ENCODE data around the gene TNK2.
A peak's percentile ranks its signal among the peaks of the same experiment; 100 is the strongest.
"Not testable (repeated sequence)": the region's sequence is repeated elsewhere in the genome, so short reads cannot be mapped to it uniquely, and the experiment has no call there.

TNK2 gene

DNA sequence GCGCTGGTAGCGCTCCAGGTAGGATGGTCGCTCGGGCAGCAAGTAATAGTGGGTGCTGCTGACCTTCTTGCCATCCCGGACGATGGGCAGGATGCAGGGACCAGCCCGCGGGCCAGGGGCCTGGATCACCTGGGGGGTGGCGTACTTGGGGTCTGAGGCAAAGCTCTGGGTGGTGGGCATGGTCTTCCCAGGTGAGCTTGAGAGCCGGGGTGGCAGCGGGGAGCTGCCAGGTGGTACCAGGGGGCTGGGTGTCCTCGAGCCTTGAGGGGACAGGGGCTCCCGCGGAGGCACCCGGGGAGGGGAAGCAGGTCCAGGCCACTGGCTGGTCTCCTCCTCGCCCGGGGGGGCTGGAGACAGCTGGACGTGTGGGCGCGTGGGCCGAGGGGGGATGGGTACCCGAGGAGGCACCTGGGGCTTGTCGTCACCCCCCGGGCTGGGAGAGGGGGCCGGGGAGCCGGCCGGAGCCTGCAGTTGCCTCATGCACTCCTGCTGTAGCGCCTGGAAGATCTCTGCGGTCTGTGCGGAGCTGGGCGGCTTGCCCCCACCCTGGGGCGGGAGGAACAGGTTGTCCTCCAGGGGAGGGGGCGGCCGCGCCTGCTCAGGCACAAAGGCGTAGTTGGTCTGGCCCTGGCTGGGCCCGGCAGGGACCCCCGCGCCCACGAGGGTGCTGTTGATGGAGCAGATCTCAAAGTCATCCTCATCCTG, 40.6 kb downstream of the TNK2 start:
- no peak for DNase-seq

DNA sequence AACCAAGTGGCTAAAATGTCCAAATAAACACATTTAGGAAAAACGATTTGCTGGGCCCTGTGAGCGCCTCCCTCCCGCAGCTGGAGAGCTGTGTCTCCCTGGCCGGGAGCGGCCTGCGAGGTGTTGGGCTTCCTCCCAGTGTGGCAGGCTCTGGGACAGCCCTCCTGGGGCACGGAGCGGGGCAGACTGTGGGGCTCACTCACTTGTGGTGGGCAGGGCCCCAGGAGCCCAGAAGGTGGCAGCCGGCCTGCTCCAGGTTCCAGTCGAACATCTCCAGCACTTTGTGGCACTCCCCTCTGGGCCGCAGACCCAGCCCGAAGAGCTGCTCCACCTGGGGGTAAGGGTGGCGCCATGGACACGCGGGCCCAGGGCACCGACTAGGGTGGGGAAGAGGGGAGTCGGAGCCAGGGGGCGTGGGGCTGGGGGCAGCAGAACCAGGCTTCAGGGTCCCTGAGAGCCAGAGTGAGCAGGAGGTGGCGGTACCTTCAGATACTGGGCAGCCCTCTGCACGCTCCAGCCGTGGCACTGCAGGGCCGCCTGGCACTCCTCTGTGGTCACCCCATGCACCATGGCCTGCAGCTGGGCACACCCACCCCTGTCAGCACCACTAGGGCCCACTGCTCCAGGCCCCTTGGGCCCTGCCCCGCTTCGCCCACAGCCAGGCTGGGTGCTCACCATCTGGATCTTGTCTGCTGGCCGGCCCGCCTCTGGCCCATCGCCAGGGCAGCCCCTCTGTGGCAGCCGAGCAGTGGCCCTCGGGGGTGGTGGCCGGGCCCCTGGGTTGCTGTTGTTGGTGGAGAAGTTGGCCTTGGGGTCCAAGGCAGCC, 41.5 kb downstream of the TNK2 start:
- no peak for DNase-seq

DNA sequence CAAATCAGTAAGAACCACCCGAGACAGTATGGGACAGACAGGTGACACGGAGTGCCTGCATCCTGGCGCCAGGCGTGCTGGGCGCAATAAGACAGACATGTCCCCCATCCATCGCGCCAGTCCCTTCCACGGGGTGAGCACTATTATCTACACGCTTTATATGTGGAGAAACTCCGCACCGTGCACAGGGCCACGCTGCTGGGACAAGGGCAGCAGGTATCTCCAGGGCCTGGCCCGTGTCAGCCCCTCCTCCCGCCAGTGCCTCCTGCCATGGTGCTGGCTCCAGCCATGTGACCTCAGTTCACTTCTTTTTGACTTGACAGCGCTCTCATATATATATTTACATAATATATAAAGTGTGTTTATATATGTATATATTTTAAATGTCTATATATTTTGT, 42.6 kb downstream of the TNK2 start:
- DNase-seq, result no peak

DNA sequence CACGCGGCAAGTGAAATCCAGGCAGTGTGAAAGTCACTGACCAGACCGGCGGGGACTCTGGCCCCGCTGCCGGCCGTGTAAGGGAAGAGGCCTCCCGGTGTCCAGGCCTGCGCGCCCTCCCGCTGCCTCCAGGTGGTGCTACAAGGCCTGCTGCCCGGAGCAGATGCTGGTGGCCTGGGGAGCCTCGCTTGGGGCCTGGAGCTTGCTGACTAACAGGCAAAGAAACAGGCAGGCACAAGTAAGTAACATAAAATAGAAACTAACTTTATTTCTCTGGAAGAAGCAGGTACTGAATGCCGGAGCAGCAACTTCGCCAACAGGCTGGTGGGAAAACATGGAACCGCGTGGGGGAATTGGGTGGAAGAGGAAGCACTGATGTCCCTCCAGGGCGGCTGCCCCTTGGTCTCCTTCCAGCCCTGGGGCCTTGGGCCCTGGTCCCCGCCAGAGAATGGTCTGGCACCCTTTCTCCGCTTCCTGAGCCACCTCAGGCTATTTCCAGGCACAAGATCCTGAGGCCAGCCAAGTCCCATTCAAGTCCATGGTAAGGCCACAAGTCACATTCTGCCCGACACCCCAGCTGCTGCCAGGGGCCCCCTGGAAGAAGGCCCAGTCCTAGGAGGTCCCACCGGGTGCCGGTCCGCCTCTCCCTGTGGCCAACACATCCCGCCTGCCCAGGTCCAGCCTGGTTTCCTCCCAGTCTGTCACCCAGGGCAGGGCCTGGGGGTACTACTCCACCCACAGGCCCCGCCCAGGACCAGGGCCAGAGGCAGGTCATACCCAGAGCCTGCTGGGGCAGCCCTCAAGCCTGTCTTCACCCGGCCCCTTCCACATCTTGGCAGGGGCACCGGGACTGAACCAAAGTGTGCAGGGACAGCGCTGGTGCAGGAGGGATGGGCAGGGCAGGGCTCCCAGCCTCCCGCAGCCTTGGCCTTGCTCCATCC, 45.0 kb downstream of the TNK2 start:
- DNase-seq, result peak; percentile 89

DNA sequence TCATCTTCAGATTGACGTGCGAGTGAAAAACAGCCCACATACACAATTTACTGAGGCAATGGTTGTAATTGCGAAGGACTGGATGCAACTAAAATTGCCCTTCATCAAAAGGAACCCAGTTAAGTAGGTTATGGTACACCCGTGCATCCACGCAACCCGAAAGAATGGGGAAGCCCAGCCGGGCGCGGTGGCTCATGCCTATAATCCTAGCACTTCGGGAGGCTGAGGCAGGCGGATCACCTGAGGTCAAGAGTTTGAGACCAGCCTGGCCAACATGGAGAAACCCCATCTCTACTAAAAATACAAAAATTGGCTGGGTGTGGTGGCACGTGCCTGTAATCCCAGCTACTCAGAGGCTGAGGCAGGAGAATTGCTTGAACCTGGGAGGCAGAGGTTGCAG, 46.0 kb downstream of the TNK2 start:
- not testable (repeated sequence) for DNase-seq

DNA sequence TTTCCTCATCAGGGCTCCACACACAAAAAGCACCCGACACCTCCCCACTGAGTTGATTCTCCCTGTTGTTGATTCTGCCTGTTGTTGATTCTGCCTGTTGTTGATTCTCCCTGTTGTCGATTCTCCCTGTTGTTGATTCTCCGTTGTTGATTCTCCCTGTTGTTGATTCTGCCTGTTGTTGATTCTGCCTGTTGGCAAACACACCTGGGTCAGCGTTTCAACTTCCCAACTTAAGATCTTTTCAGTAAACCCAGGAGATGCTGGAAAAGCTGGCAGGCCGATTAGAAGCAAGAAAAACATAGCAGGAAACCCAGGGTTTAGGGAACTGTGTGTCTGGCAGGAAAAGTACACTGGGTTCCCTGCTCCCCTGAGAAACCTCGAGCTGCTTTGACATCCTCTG, 47.9 kb downstream of the TNK2 start:
- no peak for DNase-seq

DNA sequence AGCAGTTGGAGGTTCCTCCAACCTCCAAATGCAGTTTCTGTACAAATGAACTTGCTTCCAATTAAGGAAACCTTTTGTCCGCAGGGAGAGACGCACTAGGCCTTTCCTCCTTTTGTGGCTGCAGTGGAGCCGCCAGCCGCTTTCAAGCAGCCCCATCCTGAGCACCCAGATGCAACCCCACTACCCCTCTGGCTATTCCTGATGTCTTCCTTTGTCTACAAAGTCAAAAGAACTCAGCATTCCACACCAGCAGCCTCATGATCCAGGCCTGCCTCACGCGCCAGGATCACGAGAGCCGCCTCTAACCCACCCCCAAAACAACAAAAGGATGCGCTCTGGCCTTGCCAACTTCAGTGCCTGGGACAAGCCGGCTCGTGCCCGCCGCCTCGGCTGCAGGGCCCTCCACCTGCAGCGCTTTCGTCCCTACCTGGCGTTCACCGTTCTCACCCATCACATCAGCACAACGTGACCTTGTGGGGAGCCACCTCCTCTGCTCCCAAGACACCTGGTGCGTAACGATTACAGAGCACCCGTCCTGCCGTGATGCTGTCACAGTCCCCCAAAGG, 48.4 kb downstream of the TNK2 start:
- peak; percentile 20 for DNase-seq

DNA sequence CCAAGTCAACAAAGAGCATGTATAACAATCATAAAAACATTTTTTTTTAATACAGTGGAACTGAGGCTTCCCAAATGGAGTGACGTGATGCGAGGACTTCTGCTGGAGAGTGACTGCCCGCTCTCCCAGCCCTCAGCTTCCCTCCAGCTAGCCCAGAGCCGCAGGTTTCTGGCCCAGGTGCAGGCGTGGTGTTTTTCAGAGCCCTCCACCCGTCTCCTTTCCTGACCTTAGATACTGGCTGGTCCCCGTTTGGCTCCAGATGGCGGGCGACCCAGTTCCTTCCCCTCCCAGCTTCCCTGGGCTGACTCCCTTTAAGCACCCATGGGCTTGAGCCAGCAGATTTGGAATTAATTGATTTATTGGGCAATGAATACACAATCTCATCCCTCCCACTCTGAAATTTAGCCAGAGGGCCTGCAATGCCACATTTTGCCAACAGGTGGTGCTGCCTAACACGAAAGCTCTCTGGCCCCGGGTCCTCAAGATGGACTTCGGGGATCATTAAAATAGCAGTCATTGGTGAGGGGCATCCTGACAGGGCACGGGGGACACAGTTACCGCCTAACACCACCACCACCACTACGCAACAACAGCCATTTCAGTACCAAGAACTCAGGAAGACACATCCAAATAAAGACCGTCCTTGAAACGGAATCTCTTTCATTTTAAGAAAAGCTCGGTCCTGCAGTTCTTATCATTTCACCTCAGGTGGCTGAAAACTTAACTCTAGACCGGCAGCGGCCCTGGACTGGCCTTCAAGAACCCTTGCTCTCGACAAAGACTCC, 49.1 kb downstream of the TNK2 start:
- peak; percentile 90 for DNase-seq

DNA sequence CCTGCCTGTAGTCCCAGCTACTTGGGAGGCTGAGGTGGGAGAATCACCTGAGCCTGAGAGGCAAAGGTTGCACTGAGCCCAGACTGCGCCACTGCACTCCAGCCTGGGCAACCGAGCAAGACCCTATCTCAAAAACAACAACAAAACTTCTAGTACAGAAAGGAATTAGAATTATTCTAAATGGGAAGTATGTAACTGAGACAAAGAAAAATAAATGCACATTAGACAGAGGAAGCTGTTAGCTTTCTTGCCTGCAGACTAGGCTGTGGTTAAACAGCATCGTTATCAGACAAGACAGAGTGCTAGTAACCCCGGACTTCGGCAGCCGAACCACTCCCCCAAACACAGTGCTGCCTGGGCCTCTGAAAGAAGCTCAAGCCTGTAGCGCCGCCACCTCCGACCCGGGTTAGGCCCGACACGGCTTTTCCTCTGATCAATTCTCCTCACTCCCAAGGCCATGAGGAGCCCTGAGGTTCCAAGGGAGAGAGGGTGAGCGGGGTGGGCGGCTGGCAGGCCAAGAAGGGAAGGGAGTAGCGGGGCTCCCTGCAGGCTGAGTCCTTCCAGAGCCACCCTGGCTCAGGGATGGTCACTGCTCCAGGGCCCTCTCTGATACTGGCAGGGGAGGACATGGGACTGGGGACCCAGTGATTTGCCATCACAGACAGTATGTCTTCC, 51.8 kb downstream of the TNK2 start:
- no peak for DNase-seq

DNA sequence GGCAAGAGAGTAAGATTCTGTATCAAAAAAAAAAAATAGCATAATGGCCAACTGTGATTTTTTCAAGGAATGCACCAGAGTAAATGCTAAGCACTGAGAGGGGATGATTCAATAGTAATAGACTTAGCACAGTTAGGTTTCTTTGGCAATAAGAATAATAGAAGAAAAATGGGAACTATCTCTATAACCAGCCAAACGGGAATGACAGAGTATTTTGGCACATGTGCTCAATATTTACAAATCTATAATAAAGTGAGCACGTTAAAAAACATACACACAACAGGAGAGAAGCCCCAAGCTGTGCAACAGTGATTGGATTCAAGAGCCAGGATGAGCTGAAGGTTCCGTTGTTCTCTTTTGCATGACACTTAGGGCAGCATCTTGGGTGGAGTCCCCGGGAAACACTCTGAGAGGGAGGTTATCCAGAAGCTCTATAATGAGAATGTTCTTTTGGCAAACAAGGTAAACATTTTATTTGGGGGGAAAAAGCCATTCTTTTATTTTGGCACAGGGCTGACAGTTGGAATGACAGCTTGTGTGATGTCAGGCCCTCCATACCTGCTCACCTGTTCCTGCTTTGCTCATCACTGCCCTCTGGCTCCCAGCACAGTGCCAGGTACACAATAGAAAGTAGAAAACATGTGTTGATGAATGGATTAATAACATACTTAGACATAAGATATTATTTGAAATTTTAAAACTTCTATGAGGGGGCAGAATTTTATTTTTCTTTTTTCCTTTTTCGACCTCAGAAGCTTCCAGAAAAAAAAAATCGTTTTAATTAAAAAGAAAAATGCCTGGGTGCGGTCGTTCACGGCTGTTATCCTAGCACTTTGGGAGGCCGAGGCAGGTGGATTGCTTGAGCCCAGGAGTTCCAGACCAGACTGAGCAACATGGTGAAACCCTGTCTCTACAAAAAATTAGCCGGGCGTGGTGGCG, 52.6 kb downstream of the TNK2 start:
- DNase-seq, result no peak

DNA sequence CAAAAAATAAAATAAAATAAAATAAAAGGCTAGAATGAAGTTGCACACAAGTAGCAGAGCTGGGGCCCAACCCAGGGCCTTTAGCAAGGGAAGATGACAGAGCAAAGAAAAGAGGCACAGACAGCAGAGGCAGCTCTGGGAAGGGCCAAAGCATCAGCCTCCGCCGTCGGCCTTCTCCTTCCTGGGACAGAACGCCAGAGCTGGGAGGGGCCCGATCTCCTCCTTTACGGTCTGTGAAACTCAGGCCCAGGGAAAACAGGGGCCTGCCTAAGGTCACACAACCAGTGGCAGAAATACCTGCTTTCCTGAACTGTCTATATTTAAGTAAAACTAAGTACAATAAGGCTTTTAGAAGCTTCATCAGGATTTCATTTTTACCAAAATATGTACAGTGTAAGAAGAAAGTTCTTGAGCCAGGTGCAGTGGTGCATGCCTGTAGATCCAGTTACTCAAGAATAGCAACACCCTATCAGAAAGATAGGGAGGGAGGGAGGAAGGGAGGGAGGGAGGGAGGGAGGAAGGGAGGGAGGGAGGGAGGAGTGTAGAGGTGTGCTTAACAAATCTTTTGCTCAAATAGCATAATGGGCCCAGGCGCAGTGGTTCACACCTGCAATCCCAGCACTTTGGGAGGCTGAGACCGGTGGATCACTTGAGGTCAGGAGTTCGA, 53.6 kb downstream of the TNK2 start:
- DNase-seq, result no peak

DNA sequence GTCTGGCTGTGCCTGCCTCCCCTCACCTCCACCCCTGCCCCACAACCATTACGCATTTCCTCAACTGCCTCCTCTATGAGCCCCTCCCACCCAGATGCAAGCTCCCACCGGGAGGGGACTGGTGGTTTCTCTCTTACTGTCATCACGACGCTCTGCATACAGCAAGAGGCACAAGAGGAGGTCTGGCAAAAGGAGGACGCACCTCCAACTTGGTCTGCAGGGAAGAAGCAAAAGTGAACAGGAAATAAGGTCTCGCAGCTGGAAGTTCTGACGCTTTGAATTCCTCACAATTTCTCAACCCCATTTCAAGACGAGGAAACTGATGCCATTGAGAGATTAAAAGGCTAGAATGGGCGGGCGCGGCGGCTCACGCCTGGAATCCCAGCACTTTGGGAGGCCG, 54.4 kb downstream of the TNK2 start:
- no peak for DNase-seq

DNA sequence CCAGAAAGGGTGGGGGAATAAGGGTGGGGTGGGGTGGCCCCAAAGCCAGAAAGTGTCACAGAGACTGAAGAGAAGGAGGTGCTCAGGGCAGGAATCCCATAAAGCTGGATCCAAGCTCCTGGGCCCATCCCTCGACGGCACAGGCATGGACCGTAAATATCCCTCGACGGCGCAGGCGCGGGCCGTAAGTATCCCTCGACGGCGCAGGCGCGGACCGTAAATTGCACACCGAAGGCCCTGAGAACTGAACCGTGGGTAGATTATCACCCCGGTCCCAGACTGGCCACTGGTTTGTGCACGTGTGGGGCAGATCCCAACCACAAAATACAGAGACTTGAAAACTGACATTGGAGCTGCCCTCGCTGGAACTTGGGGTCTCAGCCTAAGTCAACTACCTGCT, 55.3 kb downstream of the TNK2 start:
- no peak for DNase-seq

DNA sequence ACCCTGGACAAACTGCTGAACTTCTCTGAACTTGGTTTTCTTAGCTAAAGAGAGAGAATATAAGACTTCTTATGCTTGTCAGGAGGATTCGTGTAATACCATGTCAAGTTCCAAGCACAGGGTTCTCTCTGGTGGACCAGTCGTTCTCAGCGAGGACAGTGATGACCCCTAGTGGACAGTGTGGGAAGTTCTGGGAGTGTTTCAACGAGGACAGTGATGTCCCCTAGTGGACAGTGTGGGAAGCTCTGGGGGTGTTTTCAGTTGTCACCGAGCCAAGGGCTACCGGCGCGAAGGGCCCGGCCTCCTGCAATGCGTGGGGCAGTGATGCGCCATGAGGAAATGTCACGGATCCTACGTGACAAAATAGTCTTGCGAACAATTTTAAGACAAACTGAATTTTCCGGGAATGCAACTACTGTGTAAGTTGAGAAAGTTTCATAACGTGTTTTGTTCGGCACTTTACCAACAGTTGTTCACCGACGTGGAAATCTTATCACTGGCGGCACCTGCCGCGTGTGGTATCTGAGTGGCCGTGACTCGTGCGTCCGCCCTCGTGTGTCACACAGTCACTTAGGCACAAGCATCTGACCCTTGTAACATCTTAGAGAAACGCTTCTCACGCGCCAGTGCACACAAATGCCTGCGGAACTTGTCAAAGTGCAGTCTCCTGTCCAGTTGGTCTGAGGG, 57.4 kb downstream of the TNK2 start:
- DNase-seq, result peak; percentile 97

DNA sequence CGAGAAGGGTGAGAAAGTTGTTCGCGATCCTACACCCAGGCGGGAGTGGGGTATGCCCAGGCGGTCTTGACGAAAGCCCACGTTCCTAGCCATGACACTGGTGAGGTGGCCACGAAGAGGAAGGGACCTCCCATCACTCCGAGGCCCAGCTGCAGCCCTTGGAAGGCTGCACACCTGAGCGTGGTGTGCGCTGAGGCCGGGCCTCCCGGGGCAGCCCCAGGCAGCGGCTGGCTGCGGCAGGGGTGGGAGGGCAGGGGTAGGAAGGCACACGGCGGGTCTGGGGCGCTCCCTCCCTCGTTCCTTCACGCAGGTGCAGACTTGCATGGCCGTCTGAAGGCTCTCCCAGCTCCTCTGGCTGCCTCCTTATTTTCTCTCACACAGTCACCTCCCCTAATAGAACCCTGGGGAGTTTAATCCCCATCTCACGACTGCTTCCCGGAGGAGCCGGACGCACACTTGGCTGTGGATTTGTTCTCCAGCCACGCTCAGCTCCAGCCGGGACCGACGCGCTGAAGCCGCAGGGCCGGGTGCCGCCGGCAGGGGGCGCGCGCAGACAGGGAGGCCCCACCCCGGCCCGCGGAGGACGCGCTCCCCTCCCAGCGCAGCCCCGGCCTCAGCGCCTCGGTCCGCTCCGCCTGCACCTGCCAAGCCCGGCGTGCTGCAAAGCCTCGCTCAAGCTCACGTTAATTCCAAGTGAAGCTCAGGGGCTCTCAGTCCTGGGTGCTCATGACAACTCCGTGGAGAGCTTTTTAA, 58.9 kb downstream of the TNK2 start:
- DNase-seq, result no peak

DNA sequence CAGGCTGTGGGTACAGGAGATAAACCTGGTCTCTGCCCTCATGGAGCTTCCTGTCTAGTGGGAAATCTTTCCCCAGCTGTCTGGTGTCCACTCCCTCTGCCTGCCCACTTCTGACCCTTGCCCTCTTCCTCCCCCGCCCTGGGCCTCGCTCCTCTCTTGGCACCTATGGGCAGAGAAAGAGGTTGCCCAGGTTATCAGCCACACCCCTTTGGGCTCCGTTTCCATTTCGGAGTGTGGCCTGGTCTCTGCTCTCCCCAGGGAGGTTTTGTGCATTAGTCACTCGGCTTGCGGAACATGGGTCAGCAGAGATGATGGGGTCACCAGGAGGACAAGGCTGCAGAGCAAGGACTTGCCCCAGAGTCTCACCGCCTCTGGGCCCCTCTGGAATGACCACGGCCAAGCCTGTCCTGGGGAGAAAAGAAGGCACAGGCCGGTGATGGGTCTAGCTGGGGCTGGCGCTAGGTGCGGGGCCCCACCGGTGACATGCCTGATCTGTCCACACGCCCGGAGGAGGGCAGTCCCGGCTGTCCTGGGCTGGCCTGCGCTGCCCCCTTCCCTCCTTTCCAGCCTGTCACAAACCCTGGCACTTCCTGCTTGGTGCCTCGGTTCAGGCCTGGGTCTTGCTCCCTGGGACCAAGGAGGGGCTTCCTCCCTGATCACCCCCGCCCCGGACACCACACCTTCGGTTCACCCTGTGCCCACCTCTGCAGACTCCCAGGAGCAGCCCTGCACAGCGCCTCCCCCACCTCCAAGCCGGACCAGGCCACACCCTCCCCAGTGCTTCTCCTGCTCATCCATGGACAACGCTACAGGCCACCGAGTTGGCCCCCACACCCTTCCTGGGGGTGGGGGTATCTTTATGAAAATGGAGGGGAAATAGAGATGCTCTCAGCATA, 61.0 kb downstream of the TNK2 start:
- DNase-seq, result no peak

DNA sequence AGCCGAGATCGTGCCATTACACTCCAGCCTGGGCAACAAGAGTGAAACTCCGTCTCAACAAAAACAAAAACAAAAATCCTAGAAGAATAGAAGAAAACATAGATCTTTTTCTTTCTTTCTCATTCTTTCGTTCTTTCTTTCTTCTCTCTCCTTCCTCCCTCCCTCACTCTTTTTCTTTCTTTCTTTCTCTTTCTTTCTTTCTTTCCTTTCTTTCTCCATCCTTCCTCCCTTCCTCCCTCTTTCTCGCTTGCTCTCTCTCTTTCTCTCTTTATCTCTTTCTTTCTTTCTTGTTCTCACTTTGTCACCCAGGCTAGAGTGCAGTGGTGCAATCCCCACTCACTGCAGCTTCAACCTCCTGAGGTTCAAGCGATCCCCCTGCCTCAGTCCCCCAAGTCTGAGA, 62.9 kb downstream of the TNK2 start:
- DNase-seq, result no peak
